A673 (cell line): ENCODE measurements around the gene RPS6KL1.

Source experiments
- EZH2 ChIP-seq: fragments of 200-600 bp; sonication (generic); IDR thresholded peaks from 2 replicates; pipeline ENCODE4 v1.6.1; 2017; ENCODE audit warnings: borderline replicate concordance, low read depth, mild to moderate bottlenecking, mixed read lengths, antibody characterized with exemption, low read length; ENCODE audit not compliant: poor library complexity, severe bottlenecking
- TF ChIP-seq, protein P1 (sequence below): fragments of 300-800, 200-600 bp; sonication (generic); conservative IDR thresholded peaks from 2 replicates; pipeline ENCODE4 v1.5.1; 2017; ENCODE audit warnings: low read depth, mild to moderate bottlenecking, antibody characterized with exemption, low read length, moderate library complexity, mixed read lengths

DNA sequence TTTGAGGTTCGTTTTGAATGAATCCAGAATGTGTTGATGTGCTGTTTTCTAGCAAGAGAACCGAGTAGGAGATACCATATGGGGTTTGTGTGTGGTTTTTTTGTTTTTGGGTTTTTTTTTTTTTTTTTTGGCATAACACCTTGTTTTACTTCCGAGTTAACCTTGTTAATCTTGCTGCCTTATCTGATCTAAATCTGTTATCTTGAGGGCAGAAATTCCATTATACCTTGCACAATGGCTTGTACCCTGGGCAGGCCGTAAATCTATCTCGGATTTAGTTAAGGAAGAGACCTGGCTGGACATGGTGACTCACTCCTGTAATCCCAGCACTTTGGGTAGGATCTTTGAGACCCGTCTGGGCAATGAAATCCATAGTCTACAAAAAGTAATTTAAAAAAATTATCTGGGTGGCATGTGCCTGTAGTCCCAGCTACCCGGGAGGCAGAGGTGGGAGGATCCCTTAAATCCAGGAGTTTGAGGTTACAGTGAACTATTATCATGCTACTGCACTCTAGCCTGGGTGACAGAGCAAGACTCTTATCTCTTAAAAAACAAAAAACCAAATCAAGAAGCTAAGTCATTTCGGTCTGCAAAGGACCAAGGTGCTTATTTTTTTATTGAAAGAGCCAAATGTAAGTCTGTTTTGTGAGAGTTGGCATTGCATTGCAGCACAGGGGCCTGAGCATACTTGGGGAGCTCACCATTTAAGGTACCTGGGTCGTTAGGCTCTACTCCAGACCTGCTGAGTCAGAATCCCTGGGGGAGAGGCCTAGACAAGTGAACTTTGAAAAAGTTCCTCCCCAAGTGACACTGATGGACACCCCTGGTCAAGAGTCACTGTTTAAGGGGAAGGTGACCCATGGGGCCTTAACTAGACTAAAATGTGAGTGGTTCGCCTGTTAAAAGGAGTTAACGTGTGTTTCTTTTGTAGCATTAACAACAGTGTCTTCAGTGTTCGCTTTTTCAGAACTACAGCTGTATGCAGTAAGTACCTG, 34.6 kb downstream of the RPS6KL1 start:
- no peak for TF ChIP-seq EZH2
- TF ChIP-seq, protein P1, sequence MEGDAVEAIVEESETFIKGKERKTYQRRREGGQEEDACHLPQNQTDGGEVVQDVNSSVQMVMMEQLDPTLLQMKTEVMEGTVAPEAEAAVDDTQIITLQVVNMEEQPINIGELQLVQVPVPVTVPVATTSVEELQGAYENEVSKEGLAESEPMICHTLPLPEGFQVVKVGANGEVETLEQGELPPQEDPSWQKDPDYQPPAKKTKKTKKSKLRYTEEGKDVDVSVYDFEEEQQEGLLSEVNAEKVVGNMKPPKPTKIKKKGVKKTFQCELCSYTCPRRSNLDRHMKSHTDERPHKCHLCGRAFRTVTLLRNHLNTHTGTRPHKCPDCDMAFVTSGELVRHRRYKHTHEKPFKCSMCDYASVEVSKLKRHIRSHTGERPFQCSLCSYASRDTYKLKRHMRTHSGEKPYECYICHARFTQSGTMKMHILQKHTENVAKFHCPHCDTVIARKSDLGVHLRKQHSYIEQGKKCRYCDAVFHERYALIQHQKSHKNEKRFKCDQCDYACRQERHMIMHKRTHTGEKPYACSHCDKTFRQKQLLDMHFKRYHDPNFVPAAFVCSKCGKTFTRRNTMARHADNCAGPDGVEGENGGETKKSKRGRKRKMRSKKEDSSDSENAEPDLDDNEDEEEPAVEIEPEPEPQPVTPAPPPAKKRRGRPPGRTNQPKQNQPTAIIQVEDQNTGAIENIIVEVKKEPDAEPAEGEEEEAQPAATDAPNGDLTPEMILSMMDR = no peak
